BJ (cell line): Measurements from ENCODE around the gene CCDC18. TPM values are rescaled to one million over a fixed set of nuclear protein-coding genes. Genes with fewer than 3 reads are reported as not detected.

Experiments used
- CTCF ChIA-PET: fragments of 350-600 bp; formaldehyde crosslinking; extraction: SDS; loops from one replicate; lab custom pipeline; 2021; ENCODE audit warnings: antibody characterized with exemption, inconsistent platforms; lab: Yijun Ruan, JAX
- POLR2A ChIA-PET: fragments of 300-600 bp; sonication (Branson Sonifier 250); formaldehyde crosslinking; extraction: SDS; loops from one replicate; lab custom pipeline; 2021; ENCODE audit warnings: antibody characterized with exemption; lab: Charles Lee
- DNase-seq: peaks from one replicate; pipeline ENCODE4 v3.0.0-alpha.2; 2011; ENCODE audit warnings: low read depth
- H3K27me3 ChIP-seq: 2 replicates; pipeline ENCODE4 v1.6.0; 2011; ENCODE audit warnings: low read length; ENCODE audit not compliant: control insufficient read depth, insufficient read depth
- H3K36me3 ChIP-seq: 2 replicates; pipeline ENCODE4 v1.5.1; 2011; ENCODE audit warnings: low read length; ENCODE audit not compliant: control insufficient read depth, insufficient read depth
- H3K4me3 ChIP-seq: 2 replicates; pipeline ENCODE4 v1.5.1; 2011; ENCODE audit warnings: low read depth, mild to moderate bottlenecking, control low read depth, low read length
- polyA plus RNA-seq: library from polyadenylated mRNA; depleted of rRNA; stranded (reverse); fragments of >200 nt; gene quantifications from 2 replicates; pipeline ENCODE4 v1.2.3, GENCODE V29; 2011
- TF ChIP-seq, protein P1 (sequence below): IDR thresholded peaks from 2 replicates; pipeline ENCODE4 v1.5.1; 2011; ENCODE audit warnings: low read depth, mild to moderate bottlenecking, control low read depth, inconsistent platforms, low read length, moderate library complexity; ENCODE audit not compliant: insufficient read depth

Gene CCDC18
- polyA plus RNA-seq, 1 experiment, result 2.6 TPM

GRCh38 chr1:93313026-93313425, 132.5 kb downstream of the CCDC18 start:
- ChIA-PET CTCF (no interaction called here), POLR2A (no interaction called here)
- no peak for DNase-seq

GRCh38 chr1:93317207-93317606, 136.7 kb downstream of the CCDC18 start:
- DNase-seq, result no peak
- no peak overlapping the region for H3K4me3 ChIP-seq
- no peaks in the 10 kb centered on the region for H3K27me3 ChIP-seq
- H3K36me3 ChIP-seq, result no peaks in the 10 kb centered on the region
- POLR2A ChIA-PET, result no interaction called here
- TF ChIP-seq, protein P1, sequence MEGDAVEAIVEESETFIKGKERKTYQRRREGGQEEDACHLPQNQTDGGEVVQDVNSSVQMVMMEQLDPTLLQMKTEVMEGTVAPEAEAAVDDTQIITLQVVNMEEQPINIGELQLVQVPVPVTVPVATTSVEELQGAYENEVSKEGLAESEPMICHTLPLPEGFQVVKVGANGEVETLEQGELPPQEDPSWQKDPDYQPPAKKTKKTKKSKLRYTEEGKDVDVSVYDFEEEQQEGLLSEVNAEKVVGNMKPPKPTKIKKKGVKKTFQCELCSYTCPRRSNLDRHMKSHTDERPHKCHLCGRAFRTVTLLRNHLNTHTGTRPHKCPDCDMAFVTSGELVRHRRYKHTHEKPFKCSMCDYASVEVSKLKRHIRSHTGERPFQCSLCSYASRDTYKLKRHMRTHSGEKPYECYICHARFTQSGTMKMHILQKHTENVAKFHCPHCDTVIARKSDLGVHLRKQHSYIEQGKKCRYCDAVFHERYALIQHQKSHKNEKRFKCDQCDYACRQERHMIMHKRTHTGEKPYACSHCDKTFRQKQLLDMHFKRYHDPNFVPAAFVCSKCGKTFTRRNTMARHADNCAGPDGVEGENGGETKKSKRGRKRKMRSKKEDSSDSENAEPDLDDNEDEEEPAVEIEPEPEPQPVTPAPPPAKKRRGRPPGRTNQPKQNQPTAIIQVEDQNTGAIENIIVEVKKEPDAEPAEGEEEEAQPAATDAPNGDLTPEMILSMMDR, result no peak
- CTCF ChIA-PET, result interaction anchor here (0.6 kb wide), 1 partner anchor 14 kb away, joined by 5 read pairs; no protein-coding TSS in a partner anchor

More at GRCh38 chr1:93313026-93313425, 132.5 kb downstream of the CCDC18 start:
- H3K36me3 ChIP-seq, result no peaks in the 10 kb centered on the region
- no peaks in the 10 kb centered on the region for H3K27me3 ChIP-seq
- no peak overlapping the region for H3K4me3 ChIP-seq
- TF ChIP-seq, protein P1, result no peak

- H3K27me3 ChIP-seq, result no peaks in the 10 kb centered on the region
- CTCF ChIA-PET, result interaction anchor here (0.6 to 1.3 kb wide), 2 partner anchors 13 to 14 kb away, joined by 4 to 5 read pairs; no protein-coding TSS in a partner anchor
- TF ChIP-seq, protein P1, result no peak
- no peaks in the 10 kb centered on the region for H3K36me3 ChIP-seq
- no peak overlapping the region for H3K4me3 ChIP-seq
- POLR2A ChIA-PET, result no interaction called here
- no peak for DNase-seq
Observed at GRCh38 chr1:93317943-93318342, 137.4 kb downstream of the CCDC18 start.

DNA sequence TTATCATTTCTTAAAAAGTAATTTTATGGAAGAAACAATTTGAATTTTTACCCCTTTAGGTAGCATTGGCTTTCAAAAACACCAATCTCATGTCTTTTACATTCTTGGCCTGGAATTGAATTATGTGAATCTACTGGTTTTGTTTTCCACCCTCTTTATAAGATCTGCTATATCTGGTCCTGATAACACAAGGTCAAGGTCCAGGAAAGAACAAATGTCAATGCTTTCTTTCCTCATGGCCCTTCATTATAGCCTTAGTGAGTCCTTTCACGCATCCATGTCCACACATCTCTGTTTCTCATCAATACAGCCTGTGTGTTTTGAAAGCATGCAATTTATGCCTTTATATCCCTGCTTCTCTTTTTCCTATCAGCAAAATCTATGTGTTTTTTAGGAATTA, 141.2 kb downstream of the CCDC18 start:
- DNase-seq, result no peak
- ChIA-PET POLR2A (no interaction called here), CTCF (no interaction called here)
- Histone ChIP-seq H3K4me3 (no peak overlapping the region), H3K36me3 (no peaks in the 10 kb centered on the region), H3K27me3 (no peaks in the 10 kb centered on the region)
- TF ChIP-seq, protein P1, result no peak

GRCh38 chr1:93322349-93322748, 141.8 kb downstream of the CCDC18 start:
- H3K27me3 ChIP-seq, result no peaks in the 10 kb centered on the region
- TF ChIP-seq, protein P1, result no peak
- no peak for DNase-seq
- ChIA-PET CTCF (no interaction called here), POLR2A (no interaction called here)
- H3K36me3 ChIP-seq, result no peaks in the 10 kb centered on the region
- no peak overlapping the region for H3K4me3 ChIP-seq
